DND-41 (cell line): ENCODE measurements around the gene GRIK3.

Source experiments
- ATAC-seq: fragments of 200-7000 bp; cut with Tn5 transposase; 3 replicates; pipeline ENCODE4 v1.9.1; 2021; ENCODE audit warnings: low read depth; ENCODE audit not compliant: insufficient read depth
- DNase-seq: peaks from one replicate; pipeline ENCODE4 v3.0.0-alpha.2; 2020
- H2AFZ ChIP-seq: 2 replicates; pipeline ENCODE4 v1.6.0; 2012; ENCODE audit warnings: low read depth, low read length
- H3K27ac ChIP-seq: 2 replicates; pipeline ENCODE4 v1.5.1; 2012; ENCODE audit warnings: low read length, inconsistent platforms
- H3K27me3 ChIP-seq: fragments of 200-600 bp; sonication (generic); 2 replicates; pipeline ENCODE4 v1.6.0; 2012; ENCODE audit warnings: low read length, mild to moderate bottlenecking, inconsistent platforms; ENCODE audit not compliant: insufficient read depth, poor library complexity
- H3K36me3 ChIP-seq: 2 replicates; pipeline ENCODE4 v1.5.1; 2012; ENCODE audit warnings: low read length, inconsistent platforms; ENCODE audit not compliant: insufficient read depth
- H3K4me1 ChIP-seq: 2 replicates; pipeline ENCODE4 v1.5.1; 2012; ENCODE audit warnings: mild to moderate bottlenecking, low read length; ENCODE audit not compliant: insufficient read depth
- H3K4me2 ChIP-seq: 2 replicates; pipeline ENCODE4 v1.6.0; 2012; ENCODE audit warnings: mild to moderate bottlenecking, moderate library complexity, low read length, inconsistent platforms; ENCODE audit not compliant: insufficient read depth
- H3K4me3 ChIP-seq, 2 experiments: fragments of 200-600 bp in 1 of 2; shearing (Covaris generic) in 1 of 2; 2 replicates each; pipeline ENCODE4 v1.5.1; 2012 to 2016; ENCODE audit warnings: inconsistent platforms in 2 of 2, low read length in 2 of 2, mild to moderate bottlenecking in 2 of 2, low read depth in 1 of 2, moderate library complexity in 1 of 2
- H3K79me2 ChIP-seq: 2 replicates; pipeline ENCODE4 v1.6.0; 2012; ENCODE audit warnings: low read length, inconsistent platforms; ENCODE audit not compliant: insufficient read depth
- H3K9ac ChIP-seq: 2 replicates; pipeline ENCODE4 v1.6.0; 2012; ENCODE audit warnings: low read depth, mild to moderate bottlenecking, inconsistent platforms, low read length, moderate library complexity
- H3K9me3 ChIP-seq: 2 replicates; pipeline ENCODE4 v1.5.1; 2012; ENCODE audit warnings: low read length, moderate library complexity, mild to moderate bottlenecking, inconsistent platforms; ENCODE audit not compliant: insufficient read depth, severe bottlenecking
- H4K20me1 ChIP-seq: 2 replicates; pipeline ENCODE4 v1.6.0; 2012; ENCODE audit warnings: low read length; ENCODE audit not compliant: insufficient read depth
- CTCF ChIP-seq: IDR thresholded peaks from 2 replicates; pipeline ENCODE4 v1.5.1; 2012; ENCODE audit warnings: borderline replicate concordance, low read length, moderate library complexity, mild to moderate bottlenecking; ENCODE audit not compliant: poor library complexity, severe bottlenecking; ENCODE audit errors: extremely low read depth
- EZH2 ChIP-seq: IDR thresholded peaks from 3 replicates; pipeline ENCODE4 v1.6.1; 2012; ENCODE audit warnings: borderline replicate concordance, low read depth, mild to moderate bottlenecking, moderate library complexity, low read length, inconsistent platforms; ENCODE audit not compliant: severe bottlenecking

GRIK3 gene

GRCh38 chr1:36981771-36982622, 52.3 kb downstream of the GRIK3 start:
- H3K4me1 ChIP-seq = no peaks in the 10 kb centered on the region
- DNase-seq = no peak
- peaks cover 20% of the 10 kb centered on the region for H4K20me1 ChIP-seq
- no peaks in the 10 kb centered on the region for H3K79me2 ChIP-seq
- no peak overlapping the region for H3K27ac ChIP-seq
- H3K4me3 ChIP-seq = no peak overlapping the region
- no peak overlapping the region for H3K9ac ChIP-seq
- peaks cover 7% of the 10 kb centered on the region for H3K27me3 ChIP-seq
- H3K36me3 ChIP-seq = no peaks in the 10 kb centered on the region
- no peak for TF ChIP-seq EZH2
- no peak for TF ChIP-seq CTCF
- ATAC-seq = no peak
- H2AFZ ChIP-seq = no peak overlapping the region
- H3K9me3 ChIP-seq = no peaks in the 10 kb centered on the region
- no peak overlapping the region for H3K4me2 ChIP-seq

GRCh38 chr1:36981126-36981525, 53.2 kb downstream of the GRIK3 start:
- DNase-seq = no peak
- Histone ChIP-seq H3K4me3 (no peak overlapping the region), H3K4me2 (no peak overlapping the region), H3K36me3 (no peaks in the 10 kb centered on the region), H2AFZ (no peak overlapping the region), H3K27me3 (peaks cover 7% of the 10 kb centered on the region), H3K9me3 (no peaks in the 10 kb centered on the region), H3K9ac (no peak overlapping the region), H3K27ac (no peak overlapping the region), H3K4me1 (no peaks in the 10 kb centered on the region), H3K79me2 (no peaks in the 10 kb centered on the region), H4K20me1 (peaks cover 20% of the 10 kb centered on the region)
- ATAC-seq = no peak
- no peak for TF ChIP-seq EZH2
- no peak for TF ChIP-seq CTCF

- no peak for ATAC-seq
These were observed 56.4 kb downstream of the GRIK3 start for GRCh38 chr1:36977731-36978406.

More at GRCh38 chr1:36977731-36978406, 56.4 kb downstream of the GRIK3 start:
- Histone ChIP-seq H3K4me3 (no peak overlapping the region), H3K27ac (no peak overlapping the region), H2AFZ (no peak overlapping the region), H3K79me2 (no peaks in the 10 kb centered on the region), H3K4me2 (no peak overlapping the region), H3K27me3 (no peaks in the 10 kb centered on the region), H3K9ac (no peak overlapping the region), H3K9me3 (no peaks in the 10 kb centered on the region), H3K4me1 (no peaks in the 10 kb centered on the region), H4K20me1 (peaks cover 8% of the 10 kb centered on the region; the same call in 1 of the 2 replicates), H3K36me3 (no peaks in the 10 kb centered on the region)
- DNase-seq = no peak
- TF ChIP-seq EZH2 (no peak), CTCF (no peak)
